H9 (cell line): ENCODE measurements around the gene ANKRD28. TPM values are rescaled to one million over a fixed set of nuclear protein-coding genes. Genes with fewer than 3 reads are reported as not detected.

Source experiments
- DNase-seq: peaks from one replicate; pipeline ENCODE4 v3.0.0-alpha.2; 2017
- H2AFZ ChIP-seq: one replicate; pipeline ENCODE4 v1.6.1; 2013; ENCODE audit warnings: mild to moderate bottlenecking, low read length, control low read depth, moderate library complexity
- H2AK5ac ChIP-seq: 2 replicates; pipeline ENCODE4 v1.6.1; 2013; ENCODE audit warnings: low read length, control low read depth, mixed read lengths; ENCODE audit not compliant: insufficient read length
- H2BK120ac ChIP-seq: one replicate; pipeline ENCODE4 v1.6.1; 2013; ENCODE audit warnings: low read depth, mild to moderate bottlenecking, low read length, control low read depth, inconsistent platforms; ENCODE audit not compliant: poor library complexity, severe bottlenecking
- H2BK12ac ChIP-seq: 2 replicates; pipeline ENCODE4 v1.6.1; 2013; ENCODE audit warnings: low read length, control low read depth, mixed read lengths, low read depth; ENCODE audit not compliant: insufficient read length
- H2BK15ac ChIP-seq: 2 replicates; pipeline ENCODE4 v1.6.1; 2013; ENCODE audit warnings: low read depth, low read length, control low read depth
- H2BK20ac ChIP-seq: one replicate; pipeline ENCODE4 v1.6.1; 2013; ENCODE audit warnings: low read depth, mild to moderate bottlenecking, low read length, control low read depth, inconsistent platforms; ENCODE audit not compliant: poor library complexity, severe bottlenecking
- H2BK5ac ChIP-seq: 2 replicates; pipeline ENCODE4 v1.6.1; 2013; ENCODE audit warnings: low read length, control low read depth, mixed read lengths; ENCODE audit not compliant: insufficient read length
- H3K14ac ChIP-seq: 2 replicates; pipeline ENCODE4 v1.6.1; 2013; ENCODE audit warnings: low read length, control low read depth; ENCODE audit not compliant: insufficient read depth
- H3K18ac ChIP-seq: 2 replicates; pipeline ENCODE4 v1.6.1; 2013; ENCODE audit warnings: low read depth, mild to moderate bottlenecking, mixed read lengths, low read length, control low read depth; ENCODE audit not compliant: insufficient read length
- H3K23ac ChIP-seq: 2 replicates; pipeline ENCODE4 v1.6.1; 2013; ENCODE audit warnings: low read length, control low read depth, mixed read lengths, low read depth; ENCODE audit not compliant: insufficient read length
- H3K23me2 ChIP-seq: 2 replicates; pipeline ENCODE4 v1.6.1; 2013; ENCODE audit warnings: low read depth, mild to moderate bottlenecking, mixed read lengths, low read length, control low read depth; ENCODE audit not compliant: insufficient read length, poor library complexity, severe bottlenecking
- H3K27ac ChIP-seq: 2 replicates; pipeline ENCODE4 v1.5.1; 2013; ENCODE audit warnings: low read length, control low read depth, mixed read lengths, low read depth; ENCODE audit not compliant: insufficient read length
- H3K27me3 ChIP-seq: 2 replicates; pipeline ENCODE4 v1.6.1; 2013; ENCODE audit warnings: low read length, control low read depth, inconsistent platforms; ENCODE audit not compliant: insufficient read depth
- H3K4ac ChIP-seq: 2 replicates; pipeline ENCODE4 v1.6.1; 2013; ENCODE audit warnings: low read depth, mild to moderate bottlenecking, control low read depth, inconsistent platforms, low read length, moderate library complexity
- H3K4me1 ChIP-seq: 2 replicates; pipeline ENCODE4 v1.6.1; 2013; ENCODE audit warnings: low read length, control low read depth, inconsistent platforms; ENCODE audit not compliant: insufficient read depth
- H3K4me2 ChIP-seq: 2 replicates; pipeline ENCODE4 v1.6.1; 2013; ENCODE audit warnings: low read length, control low read depth, mixed read lengths; ENCODE audit not compliant: insufficient read length, insufficient read depth
- H3K56ac ChIP-seq: 2 replicates; pipeline ENCODE4 v1.6.1; 2013; ENCODE audit warnings: low read depth, mild to moderate bottlenecking, mixed read lengths, low read length, control low read depth; ENCODE audit not compliant: insufficient read length
- H3K79me1 ChIP-seq: 2 replicates; pipeline ENCODE4 v1.6.1; 2013; ENCODE audit warnings: low read depth, mild to moderate bottlenecking, moderate library complexity, low read length, control low read depth, inconsistent platforms; ENCODE audit not compliant: insufficient read depth, poor library complexity, severe bottlenecking
- H3K79me2 ChIP-seq: 2 replicates; pipeline ENCODE4 v1.6.1; 2013; ENCODE audit warnings: low read length, control low read depth, inconsistent platforms; ENCODE audit not compliant: insufficient read depth
- H3K9ac ChIP-seq: 2 replicates; pipeline ENCODE4 v1.6.1; 2013; ENCODE audit warnings: low read length, control low read depth, mixed read lengths; ENCODE audit not compliant: insufficient read length; ENCODE audit errors: extremely low read depth
- H3K9me3 ChIP-seq: one replicate; pipeline ENCODE4 v1.6.1; 2013; ENCODE audit warnings: low read depth, low read length, inconsistent platforms; ENCODE audit not compliant: control insufficient read depth
- H3T11ph ChIP-seq: one replicate; pipeline ENCODE4 v1.6.1; 2013; ENCODE audit warnings: mild to moderate bottlenecking, low read length, control low read depth, inconsistent platforms
- H4K20me1 ChIP-seq: one replicate; pipeline ENCODE4 v1.6.1; 2013; ENCODE audit not compliant: control insufficient read depth, insufficient read length, insufficient read depth
- H4K5ac ChIP-seq: 2 replicates; pipeline ENCODE4 v1.6.1; 2013; ENCODE audit warnings: low read depth, mild to moderate bottlenecking, mixed read lengths, low read length, control low read depth; ENCODE audit not compliant: insufficient read length
- H4K8ac ChIP-seq: replicated peaks from 2 replicates; pipeline ENCODE4 v1.6.1; 2013; ENCODE audit warnings: low read length, control low read depth, mixed read lengths, low read depth; ENCODE audit not compliant: insufficient read length
- H4K91ac ChIP-seq: 2 replicates; pipeline ENCODE4 v1.6.1; 2013; ENCODE audit warnings: low read depth, mild to moderate bottlenecking, moderate library complexity, mixed read lengths, low read length, control low read depth; ENCODE audit not compliant: insufficient read length
- H3K27ac Mint-ChIP-seq, 3 experiments: 2 replicates in 2 of 3; 3 replicates in 1 of 3; pipeline ENCODE4 v1.8.0; 2020 to 2021; ENCODE audit warnings: mixed read lengths in 3 of 3, mild to moderate bottlenecking in 1 of 3, moderate library complexity in 1 of 3
- H3K27me3 Mint-ChIP-seq: 2 replicates; pipeline ENCODE4 v1.8.0; 2021; ENCODE audit warnings: low read depth, mild to moderate bottlenecking, moderate library complexity, mixed read lengths
- H3K36me3 Mint-ChIP-seq, 3 experiments: 2 replicates in 2 of 3; 3 replicates in 1 of 3; pipeline ENCODE4 v1.8.0; 2020 to 2021; ENCODE audit warnings: low read depth in 3 of 3, mixed read lengths in 3 of 3; ENCODE audit not compliant: insufficient read depth in 1 of 3
- H3K4me1 Mint-ChIP-seq, 2 experiments: 2 replicates each; pipeline ENCODE4 v1.8.0; 2020; ENCODE audit warnings: mixed read lengths in 2 of 2
- H3K4me3 Mint-ChIP-seq, 2 experiments: 2 replicates in 1 of 2; 3 replicates in 1 of 2; pipeline ENCODE4 v1.8.0; 2020 to 2021; ENCODE audit warnings: mild to moderate bottlenecking in 2 of 2, mixed read lengths in 2 of 2, moderate library complexity in 1 of 2
- H3K9me3 Mint-ChIP-seq, 2 experiments: 2 replicates in 1 of 2; 3 replicates in 1 of 2; pipeline ENCODE4 v1.8.0; 2020; ENCODE audit warnings: mild to moderate bottlenecking in 2 of 2, mixed read lengths in 2 of 2, moderate library complexity in 1 of 2
- CTCF ChIP-seq: fragments of 200-600 bp; sonication (generic); conservative IDR thresholded peaks from 3 replicates; pipeline ENCODE4 v1.8.0; 2021; ENCODE audit warnings: antibody characterized with exemption, mild to moderate bottlenecking
- WGBS: extraction: QIAGEN DNeasy Blood & Tissue Kit; methylation state at CpG from one replicate; pipeline ENCODE4 v1.1.7; 2013; ENCODE audit warnings: missing lambda C conversion rate, low lambda C conversion rate, mixed read lengths; ENCODE audit not compliant: insufficient read length; ENCODE audit errors: extremely low coverage; 5-methylcytosine and 5-hydroxymethylcytosine counted together
- total RNA-seq: library from RNA; stranded (reverse); gene quantifications from 2 replicates; pipeline ENCODE4 v1.2.1, GENCODE V29; 2021

Gene ANKRD28
- total RNA-seq, 1 experiment from 2014 or later = 59.0 TPM

GRCh38 chr3:15756505-15756904 is 41.3 kb downstream of the ANKRD28 start:
- Histone ChIP-seq H2BK120ac (no peak overlapping the region), H3K9ac (no peak overlapping the region), H4K5ac (no peak overlapping the region), H3K27me3 (no peaks in the 10 kb centered on the region), H3K23ac (no peak overlapping the region), H4K91ac (no peak overlapping the region), H3K79me1 (no peaks in the 10 kb centered on the region), H3K4ac (no peak overlapping the region), H4K8ac (no peak overlapping the region), H3K79me2 (no peaks in the 10 kb centered on the region), H3K18ac (no peak overlapping the region), H3K14ac (no peak overlapping the region), H2BK5ac (no peak overlapping the region), H3K56ac (no peak overlapping the region), H3K9me3 (no peaks in the 10 kb centered on the region), H2AK5ac (no peak overlapping the region), H4K20me1 (no peaks in the 10 kb centered on the region), H2BK15ac (no peak overlapping the region), H3K4me2 (peak overlapping the region; percentile 22), H3T11ph (no peak overlapping the region), H2BK12ac (no peak overlapping the region), H3K4me1 (peaks cover 15% of the 10 kb centered on the region; the same call in 1 of the 2 replicates), H3K27ac (no peak overlapping the region), H3K23me2 (no peaks in the 10 kb centered on the region), H2AFZ (no peak overlapping the region), H2BK20ac (no peak overlapping the region)
- Mint-ChIP-seq H3K9me3 (no peaks in the 10 kb centered on the region), H3K36me3 (peaks cover 0 to 5% (median 3%) of the 10 kb centered on the region in 3 experiments; a peak in 2 of 7 replicates), H3K27ac (peak overlapping the region; percentile 88 to 97 (median 94)), H3K4me1 (peaks cover 50 to 64% of the 10 kb centered on the region in 2 experiments), H3K27me3 (no peaks in the 10 kb centered on the region), H3K4me3 (peak overlapping the region; percentile 39 to 68)
- no peak for TF ChIP-seq CTCF
- no CpG with 5 or more reads among the region's 3 CpGs for WGBS
- DNase-seq = peak; percentile 32
